NCI-H2081 (cell line): ENCODE measurements around the gene PLPP3.
A peak's percentile ranks its signal among the peaks of the same experiment; 100 is the strongest.

ENCODE experiments used
- DNase-seq, 2 experiments: peaks; one replicate each; lab custom pipeline; 2025; lab: John Stamatoyannopoulos, UW

PLPP3 gene

DNA sequence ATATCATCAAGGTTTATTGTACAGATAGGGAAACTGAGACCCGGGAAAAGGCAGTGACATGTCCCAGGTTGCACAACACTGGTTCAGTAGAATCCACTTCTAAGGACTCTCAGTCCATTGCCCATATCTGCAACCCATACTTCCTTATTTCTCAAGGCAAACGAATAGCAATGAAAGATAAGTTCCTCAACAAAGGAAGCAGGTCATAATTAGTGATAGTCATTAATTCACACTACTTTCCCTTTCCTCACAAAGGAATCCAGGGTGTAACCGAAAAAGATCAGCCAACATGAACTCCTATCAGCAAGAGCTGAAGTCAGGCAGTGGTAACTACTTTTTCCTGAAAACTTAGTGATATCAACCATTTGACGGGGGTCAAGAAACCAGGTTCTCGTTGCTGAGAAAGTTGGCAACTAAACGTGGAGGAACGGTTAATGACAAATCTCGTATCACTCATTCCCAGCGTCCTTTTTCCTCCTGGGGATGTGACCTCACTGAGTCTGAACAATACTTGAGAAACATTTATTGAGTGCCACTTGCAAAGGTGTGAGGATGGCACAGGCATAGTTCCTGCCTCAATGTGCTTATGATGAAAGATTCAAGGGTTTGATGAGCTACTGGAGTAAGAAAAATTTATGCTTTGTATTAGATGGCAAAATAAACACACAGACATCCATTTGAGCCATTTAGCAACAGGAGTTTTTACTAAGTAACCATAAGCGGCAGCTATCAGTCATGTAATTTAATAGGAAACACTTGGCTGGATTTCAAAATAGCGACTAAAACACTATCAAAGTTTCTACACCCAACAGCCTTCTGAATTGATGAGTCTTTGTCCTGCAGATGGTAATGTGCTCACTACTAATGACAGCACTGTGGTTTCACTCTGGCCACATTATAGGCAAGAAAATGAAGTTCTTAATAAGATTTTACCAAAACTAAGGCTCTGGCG is 82.3 kb downstream of the PLPP3 start:
- peak in 1 of 2 experiments; percentile 41 for DNase-seq

DNA sequence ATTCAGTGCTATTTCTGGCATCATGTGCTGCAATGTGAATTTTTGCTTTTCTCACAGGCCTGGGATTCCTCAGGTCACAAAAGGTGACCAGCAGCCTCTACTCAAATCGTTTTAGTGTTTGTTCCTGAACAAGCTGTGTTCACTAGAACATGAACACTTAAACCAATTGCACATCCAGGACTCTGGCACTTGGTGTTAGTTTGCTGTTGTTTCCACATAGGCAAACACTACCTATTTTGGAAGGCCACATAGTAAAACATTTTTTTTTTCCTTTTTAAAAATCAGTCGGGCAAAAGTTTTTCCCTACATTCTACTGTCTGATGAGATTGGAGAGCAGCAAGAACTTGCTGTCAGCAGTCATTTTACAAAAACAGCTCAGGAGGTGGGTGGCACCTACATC is 83.2 kb downstream of the PLPP3 start:
- no peak for DNase-seq

DNA sequence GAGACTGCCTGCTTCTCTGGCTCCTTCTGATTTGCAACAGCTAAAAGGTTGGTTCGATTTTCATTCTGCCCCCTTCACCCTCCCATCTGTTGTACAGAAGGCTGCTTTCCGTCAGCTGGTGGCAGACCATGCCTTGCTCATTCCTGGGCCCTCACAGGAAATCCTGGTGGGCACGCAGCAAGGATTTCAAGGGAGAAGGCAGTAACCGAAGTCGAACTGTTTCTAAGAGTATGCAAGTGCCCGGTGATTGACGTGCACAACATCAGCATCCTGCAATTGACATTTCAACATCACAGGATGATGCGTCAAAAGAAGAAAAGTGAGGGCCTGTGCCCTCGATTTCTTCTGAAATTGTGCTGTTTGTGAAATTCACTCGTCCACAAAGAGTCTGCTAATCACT is 83.8 kb downstream of the PLPP3 start:
- no peak for DNase-seq

DNA sequence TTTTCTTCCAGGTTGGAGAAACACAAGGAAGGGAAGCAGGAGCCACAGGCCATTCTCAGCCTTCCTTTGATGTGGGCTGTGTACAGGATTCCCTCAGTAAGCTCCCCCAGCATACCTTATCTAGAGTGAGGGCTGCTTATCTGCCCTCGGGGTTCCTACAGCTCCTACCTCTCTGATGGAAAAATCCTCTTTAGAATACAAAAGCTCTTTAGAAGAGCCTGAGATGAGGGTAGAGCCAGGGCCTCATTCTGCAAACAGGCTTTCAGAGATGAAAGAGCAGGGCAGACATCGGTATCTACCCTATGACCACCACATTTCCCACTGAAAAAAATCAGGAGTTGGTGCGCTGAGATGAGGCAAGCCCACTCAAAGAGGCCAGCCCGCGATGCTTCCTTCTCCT is 85.1 kb downstream of the PLPP3 start:
- no peak for DNase-seq

DNA sequence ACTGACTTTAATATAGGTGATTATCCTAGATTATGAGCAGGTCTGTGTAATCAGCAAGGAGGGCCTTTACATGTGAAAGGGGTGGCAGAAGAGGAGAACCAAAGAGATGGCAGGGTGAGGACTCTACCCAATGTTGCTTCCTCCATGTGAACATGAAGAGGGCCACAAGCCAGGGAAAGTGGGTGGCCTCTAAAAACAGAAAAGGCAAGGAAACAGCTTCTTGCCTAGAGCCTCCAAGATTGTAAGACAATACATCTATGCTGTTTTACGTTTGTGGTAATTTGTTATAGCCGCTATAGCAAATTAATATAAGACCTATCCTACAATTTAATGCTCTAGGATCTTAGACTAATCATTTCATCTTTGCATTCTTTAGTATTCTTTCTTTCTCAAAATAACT is 85.5 kb downstream of the PLPP3 start:
- no peak for DNase-seq

DNA sequence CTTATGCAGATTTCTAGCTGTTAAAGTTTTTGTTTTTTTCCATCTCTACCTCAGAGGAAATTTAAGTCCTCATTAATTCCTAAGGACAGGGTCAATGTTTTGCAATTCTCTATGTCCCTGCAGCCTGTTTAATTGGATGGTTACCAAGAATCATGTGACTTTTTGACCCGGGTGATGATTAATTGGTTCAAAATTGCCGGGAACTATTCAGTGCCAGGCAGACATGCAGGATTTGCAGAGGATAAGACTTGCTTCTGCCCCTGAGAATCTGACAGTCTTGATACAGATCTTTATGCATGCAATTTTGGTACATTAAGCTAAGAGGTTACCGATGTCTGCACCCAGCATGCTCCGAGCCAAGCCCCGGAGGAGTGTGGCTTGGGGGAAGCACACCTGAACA is 87.9 kb downstream of the PLPP3 start:
- DNase-seq = no peak

DNA sequence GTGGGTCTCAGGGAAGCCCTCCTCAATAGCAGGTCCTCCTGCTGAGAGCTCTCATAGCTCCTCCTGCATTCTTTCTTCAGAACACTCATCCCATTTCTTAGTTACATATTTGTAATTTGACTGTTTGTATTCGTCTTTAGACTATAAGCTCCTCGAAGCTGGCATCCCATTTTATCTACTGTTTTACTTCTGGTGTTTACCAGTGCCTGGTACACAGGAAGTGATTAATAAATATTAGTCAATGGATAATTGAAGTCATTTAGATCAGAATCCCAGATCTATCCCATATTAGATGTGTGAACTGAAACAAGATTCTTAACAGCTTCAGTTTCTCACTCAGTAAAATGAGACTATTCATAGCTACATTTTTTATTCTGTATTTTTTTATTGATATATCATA is 88.7 kb downstream of the PLPP3 start:
- DNase-seq = no peak

DNA sequence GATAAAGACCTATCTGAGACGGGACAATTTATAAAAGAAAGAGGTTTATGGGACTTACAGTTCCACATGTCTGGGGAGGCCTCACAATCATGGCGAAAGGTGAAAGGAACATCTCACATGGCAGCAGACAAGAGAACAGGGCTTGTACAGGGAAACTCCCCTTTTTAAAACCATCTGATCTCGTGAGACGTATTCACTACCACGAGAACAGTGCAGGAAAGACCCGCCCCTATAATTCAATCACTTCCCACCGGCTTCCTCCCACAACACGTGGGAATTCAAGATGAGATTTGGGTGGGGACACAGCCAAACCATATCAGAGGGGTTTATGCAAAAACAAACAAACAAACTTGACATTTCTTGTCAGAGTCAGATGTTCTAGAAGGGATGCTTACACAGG is 89.7 kb downstream of the PLPP3 start:
- no peak for DNase-seq

DNA sequence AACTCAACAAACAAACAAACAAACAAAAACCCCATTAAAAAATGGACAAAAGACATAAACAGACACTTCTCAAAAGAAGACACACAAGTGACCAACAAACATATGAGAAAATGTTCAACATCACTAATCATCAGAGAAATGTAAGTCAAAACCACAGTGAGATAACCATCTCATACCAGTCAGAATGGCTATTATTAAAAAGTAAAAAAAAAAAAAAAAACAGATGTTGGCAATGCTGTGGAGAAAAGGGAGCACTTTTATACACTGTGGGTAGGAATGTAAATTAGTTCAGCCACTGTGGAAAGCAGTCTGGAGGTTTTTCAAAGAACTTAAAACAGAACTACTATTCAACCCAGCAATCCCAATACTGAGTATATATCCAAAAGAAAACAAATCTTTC is 94.7 kb downstream of the PLPP3 start:
- DNase-seq = no peak

DNA sequence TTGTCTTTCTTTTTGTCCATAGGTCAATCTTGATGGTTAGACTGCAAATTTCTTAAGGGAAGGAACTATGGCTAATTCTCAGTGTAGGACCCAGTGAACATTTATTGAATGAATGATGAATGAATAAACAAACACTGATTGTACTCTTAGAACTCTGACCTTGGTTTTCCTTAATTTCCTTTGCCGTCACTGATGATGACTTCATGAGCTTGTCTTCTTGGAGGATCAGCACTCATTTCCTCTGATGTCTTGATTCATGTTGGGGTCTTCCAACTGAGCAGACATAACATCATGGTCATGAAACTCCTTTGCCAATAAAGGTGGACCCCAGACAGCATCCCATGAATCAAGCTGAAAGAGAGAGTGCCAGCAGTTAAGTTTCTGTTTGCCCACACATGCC is 96.3 kb downstream of the PLPP3 start:
- no peak for DNase-seq

DNA sequence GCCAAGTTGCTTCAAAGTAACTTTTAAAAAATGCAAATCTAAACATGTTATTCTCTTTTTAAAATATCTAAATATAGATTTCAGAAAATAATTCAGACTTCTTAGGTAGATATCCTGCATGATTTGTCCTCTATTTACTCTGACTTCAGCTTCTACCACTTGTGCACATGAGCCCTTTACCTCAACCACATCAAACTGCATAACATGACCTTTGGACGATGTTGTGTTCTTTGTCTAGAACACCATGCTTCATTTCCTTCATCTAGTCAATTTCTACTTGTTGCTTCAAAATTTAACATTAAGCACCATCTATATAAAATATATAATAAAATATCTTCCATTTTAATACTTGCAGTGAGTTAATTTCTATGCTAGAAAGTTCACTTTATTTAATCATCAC is 96.9 kb downstream of the PLPP3 start:
- no peak for DNase-seq

DNA sequence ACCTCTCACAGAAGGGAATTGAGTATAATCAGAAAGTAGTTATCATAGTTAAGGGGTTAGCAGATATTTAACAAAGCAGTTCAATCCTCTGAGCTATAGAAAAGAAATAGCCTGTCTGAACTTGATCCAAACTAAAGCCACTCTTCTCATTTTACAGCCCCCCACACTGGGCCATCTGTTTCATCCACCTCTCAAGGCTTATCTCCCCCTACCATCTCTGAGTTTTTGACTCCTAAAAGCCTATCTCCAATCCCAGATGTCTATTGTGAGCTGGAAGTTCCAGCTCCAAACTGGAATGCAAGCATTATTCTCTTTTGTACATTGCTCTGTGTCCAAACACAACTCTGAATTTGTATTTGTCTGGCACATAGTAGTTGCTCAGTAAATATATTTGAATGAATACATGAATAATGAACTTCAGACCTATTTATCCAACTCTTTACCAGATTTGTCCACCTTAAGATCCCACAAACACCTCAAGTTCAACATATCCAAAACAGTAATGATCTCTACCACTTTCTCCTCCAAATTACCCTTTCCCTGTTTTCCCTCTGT is 98.1 kb downstream of the PLPP3 start:
- DNase-seq = no peak

DNA sequence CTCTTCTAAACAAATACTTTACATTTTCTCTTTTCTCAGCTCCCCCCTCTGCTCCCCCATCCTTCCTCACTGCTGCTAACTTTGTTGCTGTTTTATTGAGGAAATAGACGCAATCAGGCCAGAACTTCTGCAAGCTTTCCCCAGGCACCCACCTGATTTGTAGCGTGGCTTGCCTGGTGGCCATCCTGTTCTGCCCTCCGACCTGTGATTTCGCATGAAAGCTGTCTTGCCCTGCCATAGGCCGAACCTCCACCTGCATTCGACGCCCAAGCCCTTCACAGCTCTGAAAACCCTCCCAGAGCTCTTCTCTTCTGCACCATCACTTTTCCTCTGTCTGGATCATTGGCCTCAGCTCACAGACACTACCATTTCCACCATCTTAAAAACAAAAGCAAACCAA is 100.6 kb downstream of the PLPP3 start:
- DNase-seq = no peak

DNA sequence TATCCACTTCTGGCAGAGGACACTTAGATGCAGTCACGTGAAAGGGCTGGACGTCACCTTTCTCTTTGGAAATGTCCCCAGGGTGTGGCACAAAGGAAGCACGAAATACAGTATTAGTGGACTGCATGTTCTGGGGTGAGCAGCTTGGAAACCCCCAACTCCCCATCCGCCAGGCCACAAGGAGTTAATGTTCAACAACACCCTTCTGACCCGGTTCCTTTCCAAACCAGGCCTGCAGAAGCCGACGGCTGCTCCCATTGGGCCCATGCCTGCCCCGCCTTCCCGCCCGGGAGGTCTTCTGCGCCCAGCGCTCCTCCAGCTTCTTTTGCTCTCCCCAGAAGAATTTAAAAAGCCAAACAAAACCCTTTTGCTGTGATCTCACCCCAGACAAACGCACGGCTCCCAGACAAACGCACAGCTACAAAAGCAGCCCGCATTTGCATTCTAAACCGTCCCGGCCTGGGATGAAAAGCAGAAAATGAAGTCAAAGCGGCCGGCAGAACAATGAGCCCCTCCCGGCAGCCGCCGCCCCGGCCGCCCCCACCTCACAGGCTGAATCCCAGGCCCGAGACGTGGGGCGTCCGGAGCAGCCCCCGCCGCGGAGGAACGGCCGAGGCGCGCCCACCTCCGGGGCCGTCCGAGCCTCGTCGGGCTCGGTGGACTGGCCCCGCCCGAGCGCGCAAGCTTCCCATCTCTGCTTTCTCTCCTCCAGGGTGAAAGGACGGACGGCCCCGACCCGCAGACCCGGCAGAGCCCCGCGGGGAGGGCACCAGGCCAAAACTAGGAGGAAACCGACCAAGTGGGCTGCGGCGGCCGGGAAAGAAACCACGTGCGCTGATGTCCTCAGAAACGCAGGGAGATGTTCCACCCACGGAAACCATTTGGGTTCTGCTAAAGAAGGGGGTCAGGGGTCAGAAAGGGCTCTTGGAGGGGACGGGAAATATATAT is 101.9 kb downstream of the PLPP3 start:
- DNase-seq = no peak

DNA sequence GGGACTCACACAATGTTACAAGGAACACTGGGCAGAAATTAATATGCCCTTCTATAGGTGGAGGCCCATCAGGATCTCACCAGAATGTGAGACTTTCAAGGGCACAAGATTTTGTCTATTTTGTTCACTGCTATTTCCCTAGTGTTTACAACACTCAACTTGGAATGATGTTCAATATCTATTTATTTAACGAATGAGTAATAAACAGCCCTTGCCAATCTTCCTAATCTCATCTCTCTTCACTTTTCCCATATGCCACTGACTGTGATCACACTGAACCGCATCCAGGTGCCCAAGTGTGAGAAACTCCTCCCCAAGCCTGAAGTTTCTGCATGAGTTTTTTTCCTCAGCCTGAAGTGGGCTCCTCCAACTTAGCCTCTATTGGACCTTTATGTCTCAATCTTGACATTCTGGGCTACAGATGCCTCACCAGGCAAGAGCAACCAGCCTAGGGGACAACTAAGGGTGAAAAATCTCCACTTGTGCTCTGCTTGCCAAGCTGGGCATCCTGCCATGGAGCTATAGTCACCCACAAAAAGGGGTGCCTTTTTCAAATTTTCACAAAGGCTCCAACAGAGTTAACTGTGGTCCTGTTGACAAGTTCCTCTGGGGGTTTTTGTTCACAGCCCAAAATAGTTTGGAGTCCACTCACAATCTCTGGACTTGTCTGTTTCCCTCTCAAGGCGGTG is 105.6 kb downstream of the PLPP3 start:
- no peak for DNase-seq

DNA sequence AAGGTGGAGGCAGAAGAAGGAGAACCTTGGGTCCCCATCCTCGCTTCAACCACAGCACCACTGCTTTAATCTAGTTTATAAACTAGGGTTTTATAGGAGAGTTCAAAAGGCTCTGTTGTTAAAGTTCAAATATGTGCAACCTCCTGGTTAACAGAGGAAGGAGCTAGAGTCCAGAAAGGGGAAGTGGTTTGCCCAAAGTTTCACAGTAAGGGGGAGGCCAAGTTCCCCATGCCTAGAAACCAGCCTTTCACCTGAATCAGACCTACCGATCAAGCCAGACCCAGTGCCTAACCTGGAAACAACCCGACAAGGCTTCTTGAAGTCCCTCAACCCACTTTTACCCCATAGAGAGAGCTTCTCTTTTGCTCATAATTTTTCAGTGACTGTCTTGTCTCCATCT is 106.5 kb downstream of the PLPP3 start:
- no peak for DNase-seq

DNA sequence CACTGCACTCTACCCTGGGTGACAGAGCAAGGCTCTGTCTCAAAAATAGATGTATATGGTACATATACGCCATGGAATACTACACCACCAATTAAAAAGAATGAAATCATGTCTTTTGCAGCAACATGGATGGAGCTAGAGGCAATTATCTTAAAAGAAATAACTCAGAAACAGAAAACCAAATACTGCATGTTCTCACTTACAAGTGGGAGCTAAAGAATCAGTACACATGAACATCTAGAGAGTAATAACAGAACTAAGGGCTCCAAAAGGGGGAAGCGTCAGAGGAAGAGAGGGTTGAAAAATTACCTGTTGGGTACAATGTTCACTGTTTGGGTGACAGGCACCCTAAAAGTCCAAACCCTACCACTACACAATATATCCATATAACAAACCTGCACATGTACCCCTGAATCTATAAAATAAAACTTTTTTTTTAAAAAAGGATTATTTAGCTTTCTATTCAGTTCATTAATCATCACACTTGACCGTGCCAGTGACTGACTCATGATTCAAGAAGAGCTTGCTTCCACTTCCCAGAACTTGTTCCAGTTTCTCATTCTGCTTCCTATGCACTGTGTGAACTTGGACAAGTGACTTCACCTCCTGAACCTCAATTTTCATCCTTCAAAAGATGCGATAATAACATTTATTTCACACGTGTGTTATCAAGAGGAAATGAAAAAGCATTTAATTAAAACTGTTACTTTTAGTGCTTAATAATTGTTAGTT is 109.6 kb downstream of the PLPP3 start:
- no peak for DNase-seq

DNA sequence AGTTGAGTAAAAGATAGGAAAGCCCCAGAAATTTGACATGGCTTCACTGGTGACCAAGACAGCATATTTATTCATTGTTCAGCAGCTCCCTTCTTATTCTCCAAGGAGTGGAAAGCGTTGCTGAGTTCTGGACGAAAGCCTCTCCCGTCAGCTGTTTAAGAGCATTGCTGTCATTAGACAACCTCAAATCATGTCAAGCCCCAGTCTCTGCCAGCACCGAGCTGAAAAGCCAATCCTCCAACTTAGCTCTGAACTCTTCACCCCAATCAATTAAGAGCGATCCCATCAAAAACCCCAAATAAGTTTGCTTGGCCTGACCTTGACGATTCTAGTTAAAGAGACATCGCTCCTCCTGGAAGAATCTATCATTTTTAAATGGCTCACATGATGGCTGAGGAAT is 110.8 kb downstream of the PLPP3 start:
- DNase-seq = no peak

DNA sequence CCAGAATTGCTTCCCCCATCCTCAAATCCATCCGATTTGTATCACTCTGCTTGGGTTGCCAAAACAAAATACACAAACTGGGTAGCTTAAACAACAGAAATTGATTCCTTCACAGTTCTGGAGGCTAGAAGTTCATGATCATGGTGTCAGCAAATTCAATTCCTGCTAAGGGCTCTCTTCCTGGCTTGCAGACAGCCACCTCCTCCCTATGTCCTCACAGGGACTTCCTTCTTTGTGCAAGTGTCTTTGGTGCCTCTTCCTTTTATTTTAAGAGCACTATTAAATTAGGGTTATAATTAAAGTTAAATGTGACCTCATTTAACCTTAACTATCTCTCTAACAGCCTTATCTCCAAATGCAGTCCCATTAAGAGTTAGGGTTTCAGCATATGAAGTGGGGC is 112.8 kb downstream of the PLPP3 start:
- DNase-seq = no peak

DNA sequence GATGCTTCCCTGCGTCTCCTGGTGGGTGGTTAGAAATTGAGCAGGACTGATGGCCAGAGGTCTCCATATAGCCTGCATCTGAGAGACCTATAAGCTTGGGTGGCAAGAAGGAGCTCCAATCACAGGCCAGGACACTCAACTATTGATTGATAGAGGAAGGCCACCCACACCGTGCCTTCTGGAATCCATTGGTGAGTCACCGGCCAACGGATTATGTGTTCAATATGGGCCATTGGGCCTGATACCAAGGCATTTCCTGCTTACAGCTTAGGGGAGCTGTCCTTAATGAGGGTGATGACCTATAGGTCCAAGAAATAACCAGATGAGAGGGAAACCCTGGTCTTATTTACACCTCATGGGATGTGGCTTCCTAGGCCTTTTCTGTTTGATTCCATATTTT is 115.1 kb downstream of the PLPP3 start:
- DNase-seq = no peak

DNA sequence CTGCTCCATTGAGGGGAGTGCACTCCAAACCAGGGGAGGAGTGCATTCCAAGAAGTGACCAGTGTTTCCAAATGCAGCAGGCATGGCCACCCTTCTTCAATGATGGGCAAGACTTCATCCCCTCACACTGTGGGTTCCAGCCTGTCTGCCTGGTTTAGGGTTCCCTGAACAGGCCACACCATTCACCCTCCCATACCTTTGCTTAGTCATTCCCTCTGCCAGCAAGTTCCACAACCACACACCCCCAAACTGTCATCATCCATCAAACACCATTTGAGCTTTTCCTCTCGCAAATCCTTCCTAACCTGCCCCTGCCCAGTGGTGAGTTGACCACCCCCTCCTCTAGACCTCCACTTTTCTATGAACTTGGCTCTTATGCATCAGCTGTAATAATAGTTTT is 116.0 kb downstream of the PLPP3 start:
- no peak for DNase-seq
